CD8-positive, alpha-beta memory T cell (primary cell): ENCODE measurements around the gene RGS6. TPM values are rescaled to one million over a fixed set of nuclear protein-coding genes. Genes with fewer than 3 reads are reported as not detected.

Experiments
- CTCF ChIA-PET: fragments of 350-600 bp; sonication (Branson Sonifier 250); formaldehyde crosslinking; loops from one replicate; lab custom pipeline; 2021; ENCODE audit warnings: antibody characterized with exemption; lab: Charles Lee
- POLR2A ChIA-PET: fragments of 350-600 bp; sonication (Branson Sonifier 250); formaldehyde crosslinking; loops from one replicate; lab custom pipeline; 2021; ENCODE audit warnings: antibody characterized with exemption; lab: Charles Lee
- DNase-seq, 5 donors: peaks; one replicate each; pipeline versions ENCODE4 v3.0.0 to v3.0.0-alpha.2; 2020 to 2022; ENCODE audit warnings: mixed read lengths in 1 of 5
- H3K27ac ChIP-seq: one replicate; pipeline ENCODE4 v1.7.0; 2013; ENCODE audit warnings: low read depth, mild to moderate bottlenecking, low read length, moderate library complexity
- H3K27me3 ChIP-seq: 2 replicates; pipeline ENCODE4 v1.7.0; 2013; ENCODE audit warnings: low read length, mild to moderate bottlenecking; ENCODE audit not compliant: insufficient read depth, poor library complexity, severe bottlenecking
- H3K36me3 ChIP-seq: 2 replicates; pipeline ENCODE4 v1.7.0; 2013; ENCODE audit warnings: mild to moderate bottlenecking, low read length, moderate library complexity; ENCODE audit not compliant: insufficient read depth
- H3K4me1 ChIP-seq: 2 replicates; pipeline ENCODE4 v1.7.0; 2013; ENCODE audit warnings: mild to moderate bottlenecking, low read length, moderate library complexity; ENCODE audit not compliant: insufficient read depth
- H3K4me3 ChIP-seq: 2 replicates; pipeline ENCODE4 v1.7.0; 2013; ENCODE audit warnings: mild to moderate bottlenecking, low read length
- H3K9me3 ChIP-seq: 2 replicates; pipeline ENCODE4 v1.7.0; 2013; ENCODE audit warnings: mild to moderate bottlenecking, low read length
- H3K27ac Mint-ChIP-seq, 8 donors: one replicate each; pipeline ENCODE4 v1.8.0; 2020 to 2021; ENCODE audit warnings: mixed read lengths in 8 of 8, mild to moderate bottlenecking in 6 of 8, inconsistent platforms in 3 of 8, moderate library complexity in 3 of 8
- H3K27me3 Mint-ChIP-seq, 2 donors: one replicate each; pipeline ENCODE4 v1.8.0; 2020 to 2021; ENCODE audit warnings: mixed read lengths in 2 of 2, mild to moderate bottlenecking in 1 of 2, moderate library complexity in 1 of 2
- H3K36me3 Mint-ChIP-seq, 3 donors: one replicate each; pipeline ENCODE4 v1.8.0; 2020 to 2021; ENCODE audit warnings: mixed read lengths in 3 of 3, inconsistent platforms in 1 of 3, mild to moderate bottlenecking in 1 of 3
- H3K4me1 Mint-ChIP-seq, 3 donors: one replicate each; pipeline ENCODE4 v1.8.0; 2020 to 2021; ENCODE audit warnings: mixed read lengths in 3 of 3, inconsistent platforms in 1 of 3, mild to moderate bottlenecking in 1 of 3
- H3K4me3 Mint-ChIP-seq, 7 donors: one replicate each; pipeline ENCODE4 v1.8.0; 2020 to 2021; ENCODE audit warnings: mixed read lengths in 7 of 7, mild to moderate bottlenecking in 6 of 7, moderate library complexity in 4 of 7, inconsistent platforms in 2 of 7
- H3K9me3 Mint-ChIP-seq, 5 donors: one replicate each; pipeline ENCODE4 v1.8.0; 2020 to 2022; ENCODE audit warnings: mixed read lengths in 5 of 5, mild to moderate bottlenecking in 3 of 5, moderate library complexity in 2 of 5, inconsistent platforms in 1 of 5
- polyA plus RNA-seq: library from polyadenylated mRNA; unstranded; fragments of 300-500 nt; fragmentation: Illumina TruSeq; gene quantifications from one replicate; pipeline ENCODE4 v1.2.3, GENCODE V29; 2021
- total RNA-seq, 2 experiments: library from RNA; stranded (reverse); gene quantifications; one replicate each; pipeline ENCODE4 v1.2.3, GENCODE V29; 2021

RGS6 gene
- total and polyA plus RNA-seq, 3 experiments from 2014 or later = 0.60 to 0.88 TPM; not detected in 1

DNA sequence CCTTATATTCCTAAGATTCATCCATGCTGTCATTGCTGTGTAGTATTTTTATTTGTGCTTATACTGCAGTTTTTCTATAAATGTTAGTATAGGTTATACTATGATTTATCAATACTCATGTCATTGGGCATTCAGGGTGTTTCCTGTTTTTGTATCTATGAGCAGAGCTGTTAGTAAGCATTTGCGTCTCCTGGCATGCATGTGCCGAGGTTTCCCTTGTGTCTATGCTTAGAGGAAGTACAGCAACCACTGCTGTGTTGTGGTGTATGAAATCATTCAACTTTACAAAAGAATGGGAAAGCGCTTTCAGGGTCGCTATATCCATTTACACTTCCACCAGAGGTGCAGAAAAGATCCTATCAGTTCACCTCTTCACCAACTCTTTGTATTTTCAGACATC lies 122.7 kb downstream of the RGS6 start:
- no peaks in the 10 kb centered on the region for H3K36me3 ChIP-seq
- H3K27ac ChIP-seq = no peak overlapping the region
- H3K36me3 Mint-ChIP-seq = no peaks in the 10 kb centered on the region
- H3K27ac Mint-ChIP-seq = no peak overlapping the region
- H3K27me3 Mint-ChIP-seq = peaks cover 4 to 17% of the 10 kb centered on the region in 2 donors
- no peak for DNase-seq
- no peaks in the 10 kb centered on the region for H3K9me3 ChIP-seq
- ChIA-PET CTCF (no interaction called here), POLR2A (no interaction called here)
- H3K4me3 ChIP-seq = no peak overlapping the region
- H3K4me1 ChIP-seq = no peaks in the 10 kb centered on the region
- no peak overlapping the region for H3K4me3 Mint-ChIP-seq
- no peaks in the 10 kb centered on the region for H3K27me3 ChIP-seq
- H3K4me1 Mint-ChIP-seq = no peaks in the 10 kb centered on the region
- H3K9me3 Mint-ChIP-seq = no peaks in the 10 kb centered on the region

DNA sequence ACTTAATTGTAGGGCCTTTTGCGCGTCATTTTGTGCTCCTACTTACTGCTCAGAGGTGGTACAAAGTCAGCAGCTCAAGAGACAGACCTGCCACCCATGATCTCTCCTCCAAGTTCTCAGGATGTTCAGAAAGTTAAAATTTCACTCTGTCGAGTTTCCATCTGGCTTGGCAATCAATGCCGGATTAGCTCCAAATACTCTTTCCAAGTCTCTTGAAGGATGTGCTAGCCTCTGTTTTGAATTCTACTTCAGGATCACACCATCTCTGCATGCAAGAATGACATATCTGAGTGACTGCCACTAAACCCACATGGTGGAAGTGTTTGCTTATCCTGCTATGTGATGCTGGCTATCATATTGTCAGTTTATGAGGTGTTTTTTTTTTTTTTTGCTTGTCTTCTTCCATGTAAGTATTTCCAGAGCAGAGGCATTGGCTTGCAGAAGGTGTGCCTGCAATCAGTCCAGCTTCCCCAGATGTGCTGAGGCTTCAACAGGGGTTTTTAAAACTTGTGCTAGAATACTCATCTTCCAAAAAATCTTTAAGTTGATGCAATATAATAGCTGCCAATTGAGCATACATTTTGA lies 125.6 kb downstream of the RGS6 start:
- H3K9me3 ChIP-seq = no peaks in the 10 kb centered on the region
- H3K27ac ChIP-seq = no peak overlapping the region
- no peak overlapping the region for H3K4me3 ChIP-seq
- Mint-ChIP-seq H3K4me3 (no peak overlapping the region), H3K27ac (no peak overlapping the region), H3K36me3 (no peaks in the 10 kb centered on the region), H3K27me3 (peaks cover 0 to 20% of the 10 kb centered on the region in 2 donors), H3K4me1 (no peaks in the 10 kb centered on the region), H3K9me3 (no peaks in the 10 kb centered on the region)
- H3K27me3 ChIP-seq = no peaks in the 10 kb centered on the region
- ChIA-PET POLR2A (no interaction called here), CTCF (no interaction called here)
- no peaks in the 10 kb centered on the region for H3K36me3 ChIP-seq
- no peak for DNase-seq
- no peaks in the 10 kb centered on the region for H3K4me1 ChIP-seq

DNA sequence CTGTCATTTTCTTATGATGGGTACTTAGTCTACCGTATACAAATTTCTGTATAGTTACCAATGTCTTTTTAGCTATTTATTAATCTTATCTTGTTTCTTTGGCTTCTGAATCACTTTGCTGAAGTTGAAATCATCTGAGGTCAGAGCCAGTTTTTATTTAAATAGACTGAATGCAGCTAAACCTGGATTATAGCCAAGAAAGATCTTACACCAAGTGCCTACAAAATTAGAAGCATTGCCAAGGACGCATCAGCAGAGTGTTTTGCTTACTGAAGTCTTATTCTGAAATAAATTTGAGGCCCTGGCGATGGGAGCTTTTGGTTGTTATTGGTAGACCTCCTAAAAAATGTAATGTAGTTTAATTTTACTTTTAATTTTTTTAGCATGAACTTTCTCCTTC lies 128.2 kb downstream of the RGS6 start:
- no peaks in the 10 kb centered on the region for H3K4me1 ChIP-seq
- no peaks in the 10 kb centered on the region for H3K36me3 ChIP-seq
- ChIA-PET CTCF (no interaction called here), POLR2A (no interaction called here)
- DNase-seq = no peak
- no peak overlapping the region for H3K27ac Mint-ChIP-seq
- H3K27me3 ChIP-seq = no peaks in the 10 kb centered on the region
- H3K9me3 ChIP-seq = no peaks in the 10 kb centered on the region
- no peak overlapping the region for H3K27ac ChIP-seq
- no peaks in the 10 kb centered on the region for H3K4me1 Mint-ChIP-seq
- H3K9me3 Mint-ChIP-seq = no peaks in the 10 kb centered on the region
- H3K27me3 Mint-ChIP-seq = peaks cover 0 to 7% of the 10 kb centered on the region in 2 donors
- H3K36me3 Mint-ChIP-seq = no peaks in the 10 kb centered on the region
- no peak overlapping the region for H3K4me3 ChIP-seq
- H3K4me3 Mint-ChIP-seq = no peak overlapping the region

DNA sequence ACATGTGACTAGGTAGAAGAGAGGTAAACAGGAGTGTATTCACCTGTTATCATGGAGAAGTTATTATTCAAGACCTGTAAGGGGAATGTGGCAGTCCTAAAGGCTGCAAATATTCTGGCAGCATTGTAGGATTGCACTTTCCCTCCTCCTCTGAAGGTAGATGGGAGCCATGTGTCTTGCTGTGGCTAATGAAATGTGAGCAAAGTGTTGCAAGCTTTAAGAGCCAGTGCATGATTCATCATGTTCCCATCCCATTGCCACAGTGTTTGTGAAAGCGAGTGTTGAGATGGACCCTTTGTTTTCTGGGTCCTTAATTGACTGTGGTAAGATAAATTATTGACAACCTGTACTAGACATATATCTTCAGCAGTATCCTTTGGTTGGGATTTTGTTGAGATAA lies 128.7 kb downstream of the RGS6 start:
- Mint-ChIP-seq H3K27ac (no peak overlapping the region), H3K27me3 (peaks cover 1 to 7% of the 10 kb centered on the region in 2 donors), H3K4me1 (no peaks in the 10 kb centered on the region), H3K36me3 (no peaks in the 10 kb centered on the region), H3K9me3 (no peaks in the 10 kb centered on the region), H3K4me3 (no peak overlapping the region)
- Histone ChIP-seq H3K9me3 (no peaks in the 10 kb centered on the region), H3K36me3 (no peaks in the 10 kb centered on the region), H3K27me3 (no peaks in the 10 kb centered on the region), H3K27ac (no peak overlapping the region), H3K4me3 (no peak overlapping the region), H3K4me1 (no peaks in the 10 kb centered on the region)
- no peak for DNase-seq
- CTCF ChIA-PET = no interaction called here
- POLR2A ChIA-PET = no interaction called here

DNA sequence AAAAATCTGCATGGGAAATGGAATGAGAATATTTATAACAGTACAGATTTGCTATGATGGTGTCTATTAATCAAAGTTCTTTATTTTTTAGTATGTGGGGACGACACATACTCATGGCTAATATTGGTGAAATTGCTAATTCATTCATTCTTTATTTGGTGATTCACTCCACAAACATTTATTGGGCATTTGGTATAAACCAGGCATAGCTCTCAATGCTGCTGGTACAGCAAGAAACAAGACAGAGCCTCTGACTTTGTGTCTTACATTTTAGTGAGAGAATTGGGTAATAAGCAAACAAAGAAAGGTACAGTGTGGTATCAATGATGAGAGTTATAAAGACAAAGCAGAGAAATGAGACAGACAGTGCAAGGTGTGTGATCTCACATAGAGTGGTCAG lies 129.5 kb downstream of the RGS6 start:
- H3K4me3 ChIP-seq = no peak overlapping the region
- CTCF ChIA-PET = no interaction called here
- H3K27ac ChIP-seq = no peak overlapping the region
- no peaks in the 10 kb centered on the region for H3K36me3 ChIP-seq
- Mint-ChIP-seq H3K4me3 (no peak overlapping the region), H3K27me3 (peaks cover 3 to 7% of the 10 kb centered on the region in 2 donors), H3K27ac (no peak overlapping the region), H3K4me1 (no peaks in the 10 kb centered on the region), H3K36me3 (no peaks in the 10 kb centered on the region), H3K9me3 (no peaks in the 10 kb centered on the region)
- H3K4me1 ChIP-seq = no peaks in the 10 kb centered on the region
- H3K27me3 ChIP-seq = no peaks in the 10 kb centered on the region
- H3K9me3 ChIP-seq = no peaks in the 10 kb centered on the region
- DNase-seq = no peak
- POLR2A ChIA-PET = no interaction called here

DNA sequence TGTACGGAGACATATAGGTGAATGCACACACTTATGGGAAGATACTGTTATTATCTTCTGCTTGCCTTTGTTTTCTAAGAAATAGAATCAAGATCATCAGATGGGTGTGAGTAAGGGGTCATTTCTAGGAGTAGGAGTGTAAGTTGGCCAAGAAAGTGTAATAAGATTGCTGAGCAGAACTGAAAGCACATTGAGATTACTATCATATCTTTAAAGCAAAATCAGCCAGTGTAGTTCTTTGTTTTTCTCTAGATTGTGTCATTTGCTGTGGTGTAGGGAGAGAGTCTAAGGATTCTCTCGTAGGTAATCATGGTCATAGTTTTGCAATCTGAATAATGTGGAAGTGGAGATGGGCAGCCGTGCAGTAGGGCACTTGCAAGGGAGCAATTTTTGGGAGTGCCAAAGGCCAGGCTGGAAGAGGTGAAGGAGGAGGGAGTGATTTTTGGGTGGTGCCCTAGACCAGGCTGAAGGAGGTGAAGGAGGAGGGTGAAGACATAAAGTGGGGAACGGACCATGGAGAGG lies 131.6 kb downstream of the RGS6 start:
- POLR2A ChIA-PET = no interaction called here
- no peak for DNase-seq

DNA sequence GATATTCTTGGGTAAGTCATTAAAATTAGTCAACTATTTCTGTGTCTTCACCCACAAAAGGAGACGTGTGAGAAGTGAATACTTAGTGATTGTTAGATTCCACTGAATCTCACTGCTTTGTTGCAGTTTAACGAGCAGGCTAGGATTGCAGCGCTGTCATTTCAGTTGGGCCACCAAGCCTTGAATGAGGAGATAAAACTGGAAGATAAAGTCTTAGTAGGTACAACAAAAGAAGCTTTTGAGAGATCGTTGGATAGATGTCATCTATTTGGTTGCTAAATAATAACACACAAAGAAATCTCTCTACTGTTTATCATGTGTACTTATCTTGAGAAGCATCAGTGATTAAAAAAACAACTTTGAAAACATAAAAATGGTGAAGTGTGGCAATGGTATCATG lies 132.3 kb downstream of the RGS6 start:
- CTCF ChIA-PET = no interaction called here
- H3K27ac ChIP-seq = no peak overlapping the region

More for the DNA sequence above, 131.6 kb downstream of the RGS6 start:
- Mint-ChIP-seq H3K27ac (no peak overlapping the region), H3K4me1 (no peaks in the 10 kb centered on the region), H3K9me3 (no peaks in the 10 kb centered on the region), H3K36me3 (no peaks in the 10 kb centered on the region), H3K27me3 (peaks cover 3 to 7% of the 10 kb centered on the region in 2 donors), H3K4me3 (no peak overlapping the region)
- H3K27ac ChIP-seq = no peak overlapping the region
- H3K27me3 ChIP-seq = no peaks in the 10 kb centered on the region
- H3K4me3 ChIP-seq = no peak overlapping the region
- no peaks in the 10 kb centered on the region for H3K9me3 ChIP-seq
- no peaks in the 10 kb centered on the region for H3K36me3 ChIP-seq
- CTCF ChIA-PET = no interaction called here
- H3K4me1 ChIP-seq = no peaks in the 10 kb centered on the region

DNA sequence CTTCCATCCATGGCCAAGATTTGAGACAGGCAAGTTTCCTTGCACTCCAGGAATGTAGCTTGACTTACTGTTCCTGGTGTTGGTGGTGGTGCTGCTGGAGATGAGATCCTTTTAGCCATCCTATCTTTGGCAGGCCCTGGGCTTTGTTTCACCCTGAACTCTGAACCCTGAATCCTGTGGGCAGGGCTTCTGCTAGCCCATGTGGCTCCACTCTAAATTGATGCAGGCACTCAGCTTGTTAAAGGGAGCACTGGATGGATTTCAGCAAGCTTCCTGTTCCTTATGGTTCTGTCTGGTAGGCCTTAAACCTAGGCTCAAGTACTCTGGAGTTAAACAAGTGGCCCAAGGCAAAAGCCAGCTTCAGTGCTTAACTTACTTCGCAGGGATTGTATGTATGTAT lies 138.2 kb downstream of the RGS6 start:
- Histone ChIP-seq H3K27ac (no peak overlapping the region), H3K27me3 (no peaks in the 10 kb centered on the region), H3K9me3 (no peaks in the 10 kb centered on the region), H3K4me1 (no peaks in the 10 kb centered on the region), H3K4me3 (no peak overlapping the region), H3K36me3 (no peaks in the 10 kb centered on the region)
- Mint-ChIP-seq H3K9me3 (no peaks in the 10 kb centered on the region), H3K4me3 (no peak overlapping the region), H3K4me1 (no peaks in the 10 kb centered on the region), H3K27ac (no peak overlapping the region), H3K36me3 (no peaks in the 10 kb centered on the region), H3K27me3 (peaks cover 3 to 4% of the 10 kb centered on the region in 2 donors)
- no peak for DNase-seq
- ChIA-PET POLR2A (no interaction called here), CTCF (interaction anchor here (0.7 kb wide), 1 partner anchor 12 kb away, joined by 3 read pairs; no protein-coding TSS in a partner anchor)

More for the DNA sequence above, 132.3 kb downstream of the RGS6 start:
- Mint-ChIP-seq H3K36me3 (no peaks in the 10 kb centered on the region), H3K4me1 (no peaks in the 10 kb centered on the region), H3K4me3 (no peak overlapping the region), H3K9me3 (no peaks in the 10 kb centered on the region), H3K27ac (no peak overlapping the region), H3K27me3 (peaks cover 3 to 7% of the 10 kb centered on the region in 2 donors)
- Histone ChIP-seq H3K36me3 (no peaks in the 10 kb centered on the region), H3K9me3 (no peaks in the 10 kb centered on the region), H3K27me3 (no peaks in the 10 kb centered on the region), H3K4me3 (no peak overlapping the region), H3K4me1 (no peaks in the 10 kb centered on the region)
- no peak for DNase-seq
- POLR2A ChIA-PET = no interaction called here
